Spinal cord (tissue), 10 donors: ENCODE results near the gene LYZ. TPM values are rescaled to one million over a fixed set of nuclear protein-coding genes. Genes with fewer than 3 reads are reported as not detected.
A peak's percentile ranks its signal among the peaks of the same experiment; 100 is the strongest.

Experiments
- DNase-seq, 6 donors: peaks; one replicate each; pipeline versions ENCODE4 v3.0.0 to v3.0.0-alpha.2; 2013 to 2015; ENCODE audit warnings: low spot score in 6 of 6, low read depth in 4 of 6
- H3K27ac ChIP-seq: one replicate; pipeline ENCODE4 v1.5.1; 2013; ENCODE audit warnings: low read depth, low read length, control low read depth
- H3K27me3 ChIP-seq: one replicate; pipeline ENCODE4 v1.6.1; 2013; ENCODE audit warnings: low read length; ENCODE audit not compliant: control insufficient read depth, insufficient read depth
- H3K36me3 ChIP-seq: one replicate; pipeline ENCODE4 v1.6.1; 2013; ENCODE audit warnings: low read length; ENCODE audit not compliant: control insufficient read depth, insufficient read depth
- H3K4me1 ChIP-seq: one replicate; pipeline ENCODE4 v1.6.1; 2013; ENCODE audit warnings: low read length; ENCODE audit not compliant: control insufficient read depth, insufficient read depth
- H3K4me3 ChIP-seq: one replicate; pipeline ENCODE4 v1.5.1; 2013; ENCODE audit warnings: low read depth, low read length, control low read depth
- H3K9me3 ChIP-seq: one replicate; pipeline ENCODE4 v1.6.1; 2013; ENCODE audit warnings: low read length; ENCODE audit not compliant: control insufficient read depth, insufficient read depth
- WGBS: methylation state at CpG from one replicate; pipeline ENCODE4 v1.1.5; 2013; ENCODE audit warnings: missing lambda C conversion rate; ENCODE audit not compliant: insufficient coverage; 5-methylcytosine and 5-hydroxymethylcytosine counted together
- polyA plus RNA-seq, 2 donors: library from polyadenylated mRNA; unstranded; fragments of 120-200 nt; gene quantifications; one replicate each; pipeline ENCODE4 v1.2.1, GENCODE V29; 2013; ENCODE audit not compliant: insufficient read length in 2 of 2
- total RNA-seq, 2 donors: library from RNA; depleted of rRNA in 1 of 2; stranded (reverse); fragments of 120-200 nt in 1 of 2; fragments of >200 nt in 1 of 2; gene quantifications; one replicate each; pipeline versions ENCODE4 v1.2.3 to v1.2.4, GENCODE V29; 2013 to 2014
- donor health status: healthy.

Gene LYZ
- total and polyA plus RNA-seq, 4 donors: 1.3 to 156 (median 6.6) TPM

DNA sequence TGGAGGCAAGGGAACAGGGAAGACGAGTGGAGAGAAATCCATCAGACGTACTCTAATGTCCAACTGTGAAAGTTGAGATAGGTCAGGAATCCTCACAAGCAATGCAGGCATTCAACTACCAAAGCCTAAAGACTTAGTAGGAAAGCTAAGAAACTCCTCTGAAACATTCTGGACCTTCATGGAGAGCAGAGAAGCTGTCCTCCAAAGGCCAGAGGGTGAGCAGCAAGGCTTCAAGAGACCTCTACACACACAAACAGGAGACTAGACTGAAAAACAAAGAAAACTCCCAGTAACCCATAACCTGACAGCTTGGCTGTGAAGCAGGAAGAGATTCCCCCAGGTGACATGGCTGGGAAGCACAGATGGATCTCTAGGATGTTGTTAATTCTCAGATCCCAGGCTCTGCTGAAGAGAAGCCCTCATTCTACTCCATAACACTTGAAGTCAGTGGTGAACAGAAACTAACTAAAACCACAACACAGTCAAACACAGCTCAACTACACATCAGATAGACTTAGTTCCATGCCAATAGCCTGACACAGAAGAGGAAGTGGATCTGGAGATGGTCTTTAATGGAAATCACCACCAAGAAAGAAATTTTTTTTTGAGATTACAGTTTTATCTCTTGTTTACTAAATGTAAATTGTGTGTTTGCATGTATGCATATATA is 23.2 kb upstream of the LYZ start:
- WGBS: no CpG with 5 or more reads among the region's 2 CpGs
- Histone ChIP-seq H3K9me3 (no peaks in the 10 kb centered on the region), H3K27me3 (peaks cover 4% of the 10 kb centered on the region), H3K4me3 (no peak overlapping the region), H3K27ac (no peak overlapping the region), H3K36me3 (no peaks in the 10 kb centered on the region), H3K4me1 (no peaks in the 10 kb centered on the region)
- no peak for DNase-seq

DNA sequence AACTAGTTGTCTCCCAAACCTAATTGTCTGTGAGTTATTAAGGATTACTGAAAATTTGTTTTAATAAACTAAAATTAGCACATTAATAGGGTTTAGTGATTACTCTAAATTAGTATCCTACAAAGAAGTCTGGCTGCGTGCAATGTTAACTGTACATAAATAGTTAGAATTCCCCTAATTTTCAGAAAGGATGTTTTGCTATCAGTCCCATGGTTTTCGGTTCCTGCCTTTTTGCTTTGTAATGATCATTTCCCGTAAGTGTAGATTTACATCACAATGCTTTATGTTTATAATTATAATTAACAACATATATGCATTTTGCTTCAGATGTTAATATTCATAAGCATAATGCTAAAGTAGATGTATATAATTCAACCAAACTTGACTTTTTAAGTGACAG is 19.8 kb upstream of the LYZ start:
- no CpG with 5 or more reads among the region's 3 CpGs for WGBS

DNA sequence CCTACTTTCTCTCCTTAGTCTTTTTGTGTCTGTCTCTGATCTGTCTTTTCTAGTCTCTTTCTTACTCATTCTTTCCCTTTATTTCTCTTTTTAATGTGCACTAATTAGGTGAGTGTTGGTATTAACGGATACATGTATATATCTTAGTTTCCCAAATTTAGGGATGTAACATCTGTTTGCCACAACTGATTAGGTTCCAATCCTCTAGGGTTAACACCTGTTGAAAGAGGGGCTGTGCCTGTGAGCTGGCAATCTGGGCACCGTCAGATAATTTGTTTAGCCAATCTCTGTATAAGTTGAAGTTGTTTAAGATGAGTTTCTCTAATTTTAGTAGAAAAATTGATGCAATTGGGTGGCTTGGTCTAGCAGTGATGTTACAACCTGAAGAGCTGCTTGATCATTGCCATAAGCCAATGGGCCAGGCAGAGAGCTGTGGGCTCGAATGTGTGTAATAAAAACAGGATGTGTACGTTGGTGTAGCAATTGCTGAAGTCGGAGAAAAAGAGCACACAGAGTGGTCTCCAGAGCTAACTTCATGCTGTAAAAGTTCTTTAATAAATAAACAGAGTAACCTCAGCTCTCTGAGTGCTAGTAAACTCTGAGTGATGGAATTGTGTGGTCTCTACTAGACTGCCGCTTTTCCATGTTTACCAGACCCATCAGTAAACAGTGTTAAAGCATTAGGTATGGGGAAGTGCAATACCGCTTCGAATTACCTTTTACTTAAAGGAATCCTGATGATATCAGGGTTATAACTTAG is 18.3 kb upstream of the LYZ start:
- peaks cover 8% of the 10 kb centered on the region for H3K27me3 ChIP-seq
- peak in 1 of 6 donors; percentile 2 for DNase-seq
- no peaks in the 10 kb centered on the region for H3K36me3 ChIP-seq
- H3K27ac ChIP-seq: no peak overlapping the region
- no peaks in the 10 kb centered on the region for H3K4me1 ChIP-seq
- H3K9me3 ChIP-seq: no peaks in the 10 kb centered on the region
- no peak overlapping the region for H3K4me3 ChIP-seq
- WGBS: 86% methylated on average over 1 of the region's 8 CpGs

More for the DNA sequence above, 19.8 kb upstream of the LYZ start:
- no peak for DNase-seq
- Histone ChIP-seq H3K27me3 (peaks cover 8% of the 10 kb centered on the region), H3K4me1 (no peaks in the 10 kb centered on the region), H3K36me3 (no peaks in the 10 kb centered on the region), H3K27ac (no peak overlapping the region), H3K4me3 (no peak overlapping the region), H3K9me3 (no peaks in the 10 kb centered on the region)

DNA sequence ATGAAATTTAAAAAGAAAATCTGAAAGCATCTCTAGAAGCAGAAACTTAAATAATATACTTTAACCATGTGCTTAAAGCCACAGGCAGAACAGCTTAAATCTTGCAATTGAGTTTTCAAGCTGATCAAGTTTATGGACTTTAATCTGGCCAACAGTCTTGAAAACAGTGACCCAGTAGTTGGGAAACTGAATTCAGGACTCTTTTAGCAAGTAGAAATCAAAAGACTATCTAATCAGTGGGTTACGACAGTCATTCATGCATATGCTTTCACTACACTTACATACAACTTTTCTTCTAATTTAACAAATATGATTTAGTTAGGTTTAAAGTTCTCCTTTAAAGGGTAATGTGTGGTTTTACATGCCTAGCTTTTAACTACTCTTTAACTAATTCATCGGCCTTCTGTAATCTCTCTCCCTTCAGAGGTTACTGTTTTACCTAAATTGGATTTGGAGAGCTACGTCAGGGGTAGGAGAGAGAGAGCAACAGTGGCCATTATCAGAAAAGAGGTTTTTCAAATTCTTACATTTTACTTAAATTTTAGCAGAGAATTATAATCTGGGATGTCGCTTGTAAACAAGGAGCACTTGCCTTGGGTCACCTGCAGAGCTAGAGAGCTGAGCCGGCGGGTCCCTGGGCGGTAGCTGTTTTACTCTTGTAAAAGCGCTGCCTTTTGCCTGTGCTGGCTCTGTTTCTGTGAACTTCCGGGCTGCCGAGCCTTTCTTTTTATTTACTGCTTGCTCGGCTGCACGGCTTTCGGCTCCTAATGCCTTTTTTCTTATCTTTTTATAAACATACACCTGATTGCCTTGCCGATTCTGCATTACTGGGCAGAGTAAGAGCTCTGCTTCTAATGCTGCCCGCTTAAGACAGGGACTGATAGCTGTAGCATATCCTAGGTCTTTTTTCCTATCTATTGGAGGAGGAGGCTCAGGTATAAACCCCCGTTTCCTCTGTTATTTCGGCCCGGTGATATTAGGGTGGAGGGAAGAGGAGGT is 17.4 kb upstream of the LYZ start:
- Histone ChIP-seq H3K36me3 (no peaks in the 10 kb centered on the region), H3K27me3 (peaks cover 8% of the 10 kb centered on the region), H3K4me3 (peak overlapping the region; percentile 23), H3K4me1 (no peaks in the 10 kb centered on the region), H3K27ac (no peak overlapping the region), H3K9me3 (no peaks in the 10 kb centered on the region)
- 2% methylated on average over 11 of the region's 18 CpGs for WGBS
- peak in 2 of 6 donors; percentile 23 to 54 for DNase-seq

DNA sequence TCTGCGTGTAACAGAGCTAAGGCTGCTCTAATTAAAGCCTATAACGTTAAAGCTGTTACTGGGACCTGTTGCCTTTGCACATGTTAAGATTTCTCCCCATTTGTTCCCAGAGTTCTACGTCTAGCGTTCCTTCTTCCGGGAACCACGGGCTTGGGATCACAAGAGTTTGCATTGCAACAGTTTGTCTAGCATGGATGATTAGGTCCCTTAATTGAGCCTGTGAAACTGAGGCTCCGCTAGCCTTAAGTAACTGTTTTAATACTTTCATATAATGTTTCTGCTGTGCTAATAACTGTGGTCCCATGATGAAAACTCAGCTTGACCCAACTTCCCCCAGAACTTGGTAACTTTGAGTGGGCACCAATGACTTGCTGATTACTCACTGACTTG is 16.7 kb upstream of the LYZ start:
- no peaks in the 10 kb centered on the region for H3K9me3 ChIP-seq
- no peaks in the 10 kb centered on the region for H3K36me3 ChIP-seq
- no peaks in the 10 kb centered on the region for H3K4me1 ChIP-seq
- peak in 2 of 6 donors; percentile 2 to 31 for DNase-seq
- peaks cover 8% of the 10 kb centered on the region for H3K27me3 ChIP-seq
- no peak overlapping the region for H3K27ac ChIP-seq
- H3K4me3 ChIP-seq: peak overlapping the region; percentile 23
- 17% methylated on average over 1 of the region's 7 CpGs for WGBS

DNA sequence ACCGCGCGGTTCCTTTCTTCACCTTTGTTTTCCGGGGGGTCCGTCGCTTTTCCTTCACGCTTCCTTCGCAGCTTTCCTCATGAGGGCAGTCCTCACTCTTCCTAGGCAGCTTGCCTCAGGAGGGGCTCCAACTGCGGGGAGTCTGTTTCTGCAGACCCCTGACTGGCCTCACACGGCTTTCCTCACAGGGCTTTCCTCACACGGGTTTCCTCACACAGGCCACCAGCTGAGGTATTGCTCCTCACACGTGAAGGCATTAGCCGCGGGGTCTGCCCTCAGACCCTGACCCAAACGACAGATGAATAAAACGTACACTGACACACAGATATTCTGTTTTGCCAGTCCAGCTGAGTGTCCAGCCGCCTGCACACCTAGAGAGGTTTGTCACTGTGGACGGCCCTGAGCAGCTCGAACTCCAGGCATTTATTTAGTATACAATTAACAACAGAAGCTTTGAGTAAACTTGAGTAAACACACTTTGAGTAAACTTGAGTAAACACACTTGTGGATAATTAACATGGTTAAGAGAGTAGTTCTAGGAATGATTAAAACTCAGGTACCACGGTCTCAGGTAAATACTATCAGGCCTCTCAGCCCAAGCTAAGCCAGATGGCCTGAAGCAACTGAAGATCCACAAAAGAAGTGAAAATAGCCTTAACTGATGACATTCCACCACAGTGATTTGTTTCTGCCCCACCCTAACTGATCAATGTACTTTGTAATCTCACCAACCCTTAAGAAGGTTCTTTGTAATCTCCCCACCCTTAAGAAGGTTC is 16.1 kb upstream of the LYZ start:
- no peak for DNase-seq
- H3K4me3 ChIP-seq: no peak overlapping the region
- no peaks in the 10 kb centered on the region for H3K4me1 ChIP-seq
- 72% methylated on average over 16 of the region's 20 CpGs for WGBS
- H3K27me3 ChIP-seq: peaks cover 8% of the 10 kb centered on the region
- H3K36me3 ChIP-seq: no peaks in the 10 kb centered on the region
- no peaks in the 10 kb centered on the region for H3K9me3 ChIP-seq
- H3K27ac ChIP-seq: no peak overlapping the region

DNA sequence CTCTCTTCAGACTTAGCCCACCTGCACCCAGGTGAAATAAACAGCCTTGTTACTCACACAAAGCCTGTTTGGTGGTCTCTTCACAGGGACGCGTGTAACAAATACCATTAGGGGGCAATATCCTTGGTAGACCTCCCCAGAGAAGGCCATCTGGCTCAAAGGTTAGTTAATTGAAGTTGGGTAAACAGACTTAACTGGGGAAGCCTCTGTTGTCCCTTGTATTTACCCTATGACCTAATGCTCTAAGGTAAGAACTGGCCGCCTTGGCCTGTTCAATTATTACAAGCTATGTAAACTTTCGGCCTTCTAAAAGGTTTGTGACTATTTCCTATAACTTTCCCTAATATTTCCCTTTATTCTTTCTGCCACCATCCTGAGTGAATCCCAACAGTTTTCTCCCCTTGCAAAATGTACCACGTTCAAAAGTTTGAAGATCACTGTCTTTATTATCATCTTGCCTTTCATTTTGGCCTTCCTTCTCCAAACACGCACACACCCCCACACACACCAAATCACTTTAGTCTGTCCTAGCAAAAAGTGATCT is 15.3 kb upstream of the LYZ start:
- Histone ChIP-seq H3K27me3 (peaks cover 8% of the 10 kb centered on the region), H3K36me3 (no peaks in the 10 kb centered on the region), H3K27ac (no peak overlapping the region), H3K4me1 (no peaks in the 10 kb centered on the region), H3K9me3 (no peaks in the 10 kb centered on the region), H3K4me3 (no peak overlapping the region)
- 95% methylated on average over 3 of the region's 6 CpGs for WGBS
- no peak for DNase-seq

DNA sequence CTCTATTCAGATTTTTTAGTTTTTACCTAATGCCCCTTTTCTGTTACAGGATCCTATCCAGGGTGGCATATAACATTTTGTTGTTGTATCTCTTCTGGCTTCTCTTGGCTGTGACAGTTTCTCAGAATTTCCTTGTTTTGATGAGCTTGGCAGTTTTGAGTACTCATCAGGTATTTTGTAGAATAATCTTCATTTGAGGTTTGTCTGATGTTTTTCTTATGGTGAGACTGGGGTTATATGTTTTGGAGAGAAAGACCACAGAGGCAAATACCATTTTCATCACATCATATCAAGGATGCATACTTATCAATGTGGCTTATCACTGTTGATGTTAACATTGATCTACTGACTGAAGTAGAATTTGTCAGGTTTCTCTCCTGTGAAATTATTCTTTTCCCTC is 14.0 kb upstream of the LYZ start:
- no peak overlapping the region for H3K27ac ChIP-seq
- peaks cover 8% of the 10 kb centered on the region for H3K27me3 ChIP-seq
- H3K36me3 ChIP-seq: no peaks in the 10 kb centered on the region
- H3K9me3 ChIP-seq: no peaks in the 10 kb centered on the region
- DNase-seq: no peak
- H3K4me3 ChIP-seq: no peak overlapping the region
- no peaks in the 10 kb centered on the region for H3K4me1 ChIP-seq
